Activated CD4-positive, alpha-beta T cell treated with anti-CD3 and anti-CD28 coated beads for 24 hours (primary cell): ENCODE data around the gene SLC41A1.
A peak's percentile ranks its signal among the peaks of the same experiment; 100 is the strongest.
"Not testable (repeated sequence)": the region's sequence is repeated elsewhere in the genome, so short reads cannot be mapped to it uniquely, and the experiment has no call there.

ENCODE experiments used
- DNase-seq, 2 donors: peaks; one replicate each; pipeline ENCODE4 v3.0.0-alpha.2; 2020; ENCODE audit warnings: low read depth in 2 of 2

The SLC41A1 gene

GRCh38 chr1:205812878-205813754 lies at the start of gene SLC41A1:
Gene SLC41A1 (minus strand): TSS chr1:205813198. CDS start chr1:205810441, 2,757 bp downstream.
- peak; percentile 84 to 85 for DNase-seq

DNA sequence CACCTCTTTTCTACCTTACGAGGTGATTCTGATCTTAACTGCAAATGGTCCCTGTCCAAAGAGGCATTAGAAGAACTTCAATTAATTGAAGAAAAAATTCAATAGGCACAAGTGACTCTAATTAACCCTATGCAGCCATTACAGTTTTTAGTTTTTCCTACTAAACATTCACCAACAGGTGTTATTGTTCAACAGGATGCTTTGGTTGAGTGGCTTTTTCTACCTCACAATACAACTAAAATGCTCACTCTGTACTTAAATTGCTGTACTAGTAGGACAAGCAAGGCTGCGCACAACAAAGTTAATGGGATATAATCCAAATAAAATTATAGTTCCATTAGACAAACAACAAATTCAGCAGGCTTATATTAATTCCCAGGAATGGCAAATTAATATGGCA lies 48.5 kb upstream of the SLC41A1 start:
- DNase-seq = no peak

- DNase-seq = no peak
Observed at GRCh38 chr1:205858141-205858961, 45.4 kb upstream of the SLC41A1 start.

GRCh38 chr1:205857501-205857900 lies 44.5 kb upstream of the SLC41A1 start:
- DNase-seq = not testable (repeated sequence)

- no peak for DNase-seq
Observed at GRCh38 chr1:205856433-205856832, 43.4 kb upstream of the SLC41A1 start.

DNA sequence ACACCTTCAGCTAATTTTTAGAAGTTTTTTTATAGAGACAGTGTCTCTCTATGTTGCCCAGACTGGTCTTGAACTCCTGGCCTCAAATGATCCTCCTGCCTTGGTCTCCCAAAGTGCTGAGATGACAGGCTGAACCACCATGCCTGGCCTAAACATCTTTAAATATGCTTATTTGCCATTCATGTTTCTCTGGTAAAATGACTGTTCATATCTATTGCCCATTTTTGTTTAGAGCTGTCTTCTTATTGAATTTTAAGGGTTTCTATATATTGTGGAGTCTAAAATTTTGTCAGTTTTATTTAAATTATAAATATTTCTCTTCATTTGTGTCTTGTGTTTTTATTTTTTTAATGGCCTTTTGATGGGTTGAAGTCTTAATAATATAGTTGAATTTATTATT lies 40.0 kb upstream of the SLC41A1 start:
- no peak for DNase-seq

DNA sequence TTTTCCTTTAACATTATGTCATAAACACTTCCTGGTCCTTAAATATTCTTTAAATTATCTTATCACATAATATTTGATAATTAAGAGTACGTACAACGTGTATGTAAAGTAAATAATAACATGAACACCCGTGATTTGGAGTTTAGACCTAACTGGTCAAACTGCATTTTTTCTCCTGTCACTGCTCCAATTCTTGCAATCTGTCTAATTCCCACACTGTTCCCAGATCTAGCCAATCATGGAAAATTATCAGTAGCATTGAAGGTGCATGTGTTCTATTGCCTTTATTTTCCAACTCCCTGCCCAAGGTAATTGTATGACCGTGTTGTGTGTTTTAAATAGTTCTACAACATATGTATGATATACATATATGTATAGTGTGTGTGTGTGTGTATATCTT lies 39.0 kb upstream of the SLC41A1 start:
- DNase-seq = no peak

- DNase-seq = peak; percentile 51 to 76
Observed at GRCh38 chr1:205849619-205850355, 36.8 kb upstream of the SLC41A1 start, which contains the start of gene PM20D1. Gene PM20D1 (minus strand): TSS chr1:205850132. CDS start chr1:205850072, 60 bp downstream.

DNA sequence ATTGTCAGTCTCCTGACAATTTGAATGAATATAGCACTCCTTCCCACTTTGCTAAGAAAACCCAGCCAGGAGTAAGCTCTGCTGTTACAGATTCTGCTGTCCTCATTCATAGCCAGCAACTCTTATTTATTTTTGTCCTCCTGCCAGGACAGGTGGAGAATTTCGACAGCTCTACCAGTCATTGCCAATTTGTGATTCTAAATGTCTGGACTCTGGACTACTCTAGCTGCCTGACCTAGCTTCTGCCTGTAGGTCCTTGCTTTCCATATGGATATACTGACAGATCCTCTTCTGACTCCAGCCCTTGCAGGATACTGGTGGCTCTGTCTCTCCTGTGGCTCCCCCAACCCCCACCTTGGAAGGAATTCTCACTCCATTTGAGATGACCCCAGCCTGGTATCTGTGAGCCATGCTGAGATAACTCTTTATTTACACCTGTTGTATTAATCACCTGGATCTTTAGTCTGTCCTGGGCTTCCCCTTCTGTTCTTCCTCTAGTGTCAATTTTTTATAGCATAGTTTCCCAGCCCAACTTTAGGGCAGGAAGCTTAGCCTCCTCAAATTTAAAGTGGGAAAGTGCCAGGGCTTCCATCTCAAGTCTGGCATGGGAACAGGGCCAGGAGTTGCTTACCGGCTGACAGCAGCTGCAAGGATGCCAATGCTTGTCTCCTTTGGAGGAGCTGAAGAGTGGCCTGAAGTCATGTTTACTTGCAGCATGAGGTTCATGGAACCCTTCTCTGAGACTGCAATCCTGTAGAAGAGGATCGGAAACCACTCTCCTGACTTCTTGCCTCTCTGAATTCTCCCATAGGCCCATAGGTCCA lies 30.2 kb upstream of the SLC41A1 start:
- no peak for DNase-seq

DNA sequence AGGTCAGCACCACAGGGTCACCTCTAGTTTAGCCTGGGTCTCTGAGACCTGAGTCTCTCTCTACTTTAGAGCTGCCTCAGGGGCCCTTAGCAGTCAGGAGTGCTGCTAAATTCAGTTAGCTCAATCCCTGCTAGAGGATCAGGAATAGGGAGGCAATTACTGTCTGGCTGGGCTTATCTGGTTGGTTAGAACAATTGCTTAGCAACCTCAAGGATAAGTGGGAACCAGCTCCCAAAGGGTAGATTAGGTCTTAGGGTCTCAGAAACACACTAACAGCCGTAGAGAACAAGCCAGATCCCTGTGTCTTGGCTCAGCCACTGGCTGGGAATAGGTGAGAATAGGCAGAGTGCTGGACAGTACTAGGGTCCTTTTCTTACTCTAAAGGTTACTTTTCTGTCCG lies 29.2 kb upstream of the SLC41A1 start:
- no peak for DNase-seq

- no peak for DNase-seq
Observed at GRCh38 chr1:205840146-205840923, 27.3 kb upstream of the SLC41A1 start.

DNA sequence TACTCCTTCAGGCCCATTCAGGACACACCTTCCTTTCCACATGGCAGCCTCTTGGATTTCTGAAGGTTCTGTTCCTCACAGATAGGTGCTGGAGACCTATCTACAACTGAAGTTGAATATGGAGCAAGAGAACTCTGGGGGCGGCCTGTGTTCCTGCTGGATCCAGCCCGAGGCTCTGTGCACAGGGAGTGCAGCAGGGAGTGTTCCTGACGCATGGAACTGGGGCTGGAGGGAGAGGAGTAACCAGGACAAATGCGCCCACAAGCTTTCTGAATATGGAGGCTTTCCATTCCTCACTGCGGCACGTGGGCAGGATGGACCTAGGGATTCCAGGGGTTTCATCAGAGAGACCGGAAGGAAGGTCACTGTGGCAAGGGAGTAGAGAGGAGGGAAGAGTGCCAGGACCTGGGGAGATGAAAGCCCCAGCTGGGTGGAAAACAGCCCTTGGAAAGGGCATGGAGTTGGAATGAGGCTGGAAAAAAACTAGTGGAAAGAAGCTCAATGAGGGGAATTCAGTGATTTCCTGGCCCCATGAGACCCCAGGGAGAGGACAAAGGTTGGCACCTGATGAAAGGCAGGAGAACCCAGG lies 24.5 kb upstream of the SLC41A1 start:
- no peak for DNase-seq

- no peak for DNase-seq
Observed at GRCh38 chr1:205834751-205835150, 21.8 kb upstream of the SLC41A1 start.

GRCh38 chr1:205832326-205832751 lies 19.3 kb upstream of the SLC41A1 start:
- no peak for DNase-seq

DNA sequence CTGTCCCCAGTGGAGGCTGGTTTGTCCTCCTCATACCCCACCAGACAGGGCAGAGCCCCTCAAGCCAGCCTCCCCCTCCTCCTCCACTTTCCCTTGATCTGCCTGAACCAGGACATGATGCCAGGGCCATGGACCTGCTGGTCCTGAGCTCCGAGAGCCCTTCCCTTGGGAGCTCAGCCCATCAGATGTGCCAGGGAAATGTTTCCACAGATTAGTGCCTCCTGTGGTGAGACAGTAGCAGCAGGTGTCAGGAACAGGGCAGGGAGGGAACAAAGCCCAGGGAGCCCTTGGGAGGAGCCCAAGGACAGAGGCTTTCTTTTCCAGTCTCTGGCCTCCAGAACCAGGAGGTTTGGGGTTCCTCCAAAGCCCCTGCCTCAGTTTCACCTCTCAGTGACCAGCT lies 14.6 kb upstream of the SLC41A1 start:
- DNase-seq = no peak

- no peak for DNase-seq
Observed at GRCh38 chr1:205826995-205827394, 14.0 kb upstream of the SLC41A1 start.

DNA sequence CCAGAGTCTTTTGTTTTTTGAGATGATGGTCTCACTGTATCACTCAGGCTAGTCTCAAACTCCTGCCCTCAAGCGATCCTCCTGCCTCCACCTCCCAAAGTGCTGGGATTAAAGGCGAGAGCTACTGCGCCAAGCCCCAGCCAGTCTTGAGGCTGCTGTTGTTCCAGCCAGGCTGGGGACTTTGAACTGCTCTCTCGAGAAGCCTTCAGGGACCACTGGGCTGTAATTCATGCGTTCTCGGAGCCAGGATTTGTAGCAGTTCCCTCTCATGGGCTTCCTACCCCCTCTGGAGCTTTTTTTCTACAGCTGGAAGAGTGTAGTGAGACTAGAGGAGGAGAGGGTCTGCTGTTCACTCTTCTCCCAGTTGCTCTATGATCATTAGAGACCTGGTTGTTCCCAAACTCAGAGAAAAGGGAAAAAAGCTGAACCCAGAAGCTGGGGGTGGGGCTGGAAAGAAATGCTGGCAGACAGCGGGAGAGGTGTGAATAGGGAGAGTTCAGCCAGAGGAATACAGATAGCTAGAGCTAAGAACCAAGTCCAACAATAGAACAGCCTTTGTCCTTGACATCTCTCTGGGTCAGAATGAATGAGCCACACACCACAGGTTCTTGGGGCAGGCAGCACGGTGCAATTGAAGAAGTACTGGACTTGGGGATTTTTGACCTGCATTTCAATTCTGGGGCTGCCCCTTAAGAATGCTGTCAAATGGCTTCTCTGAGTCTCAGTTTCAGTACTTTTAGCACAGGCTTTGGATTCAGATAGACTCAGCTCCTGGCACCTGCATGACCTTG lies 13.2 kb upstream of the SLC41A1 start:
- DNase-seq = no peak

GRCh38 chr1:205824180-205824579 lies 11.2 kb upstream of the SLC41A1 start:
- DNase-seq = no peak

DNA sequence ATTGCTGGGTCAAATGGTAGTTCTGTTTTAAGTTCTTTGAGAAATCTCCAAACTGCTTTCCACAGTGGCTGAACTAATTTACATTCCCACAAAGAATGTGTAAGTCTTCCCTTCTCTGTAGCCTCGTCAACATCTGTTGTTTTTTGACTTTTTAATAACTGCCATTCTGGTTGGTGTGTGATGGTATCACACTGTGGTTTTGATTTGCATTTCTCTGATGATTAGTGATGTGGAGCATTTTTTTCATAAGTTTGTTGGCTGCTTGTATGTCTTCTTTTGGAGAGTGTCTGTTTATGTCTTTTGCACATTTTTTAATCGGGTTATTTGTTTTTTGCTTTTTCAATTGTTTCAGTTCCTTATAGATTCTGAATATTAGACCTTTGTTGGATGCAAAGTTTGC lies 10.3 kb upstream of the SLC41A1 start:
- DNase-seq = not testable (repeated sequence)
